GM19099 (cell line): ENCODE results near the gene NTRK1.
A peak's percentile ranks its signal among the peaks of the same experiment; 100 is the strongest.

ENCODE experiments used
- POLR2A ChIP-seq: IDR thresholded peaks from 3 replicates; pipeline ENCODE4 v1.6.1; 2011; ENCODE audit warnings: low read depth; ENCODE audit not compliant: insufficient read length; ENCODE audit errors: extremely low read depth

The NTRK1 gene

GRCh38 chr1:156860628-156861423, at the start of gene NTRK1:
TSS of gene NTRK1 (plus strand) at chr1:156860865. CDS start at chr1:156860935, 70 bp downstream.
- TF ChIP-seq POLR2A = no peak

DNA sequence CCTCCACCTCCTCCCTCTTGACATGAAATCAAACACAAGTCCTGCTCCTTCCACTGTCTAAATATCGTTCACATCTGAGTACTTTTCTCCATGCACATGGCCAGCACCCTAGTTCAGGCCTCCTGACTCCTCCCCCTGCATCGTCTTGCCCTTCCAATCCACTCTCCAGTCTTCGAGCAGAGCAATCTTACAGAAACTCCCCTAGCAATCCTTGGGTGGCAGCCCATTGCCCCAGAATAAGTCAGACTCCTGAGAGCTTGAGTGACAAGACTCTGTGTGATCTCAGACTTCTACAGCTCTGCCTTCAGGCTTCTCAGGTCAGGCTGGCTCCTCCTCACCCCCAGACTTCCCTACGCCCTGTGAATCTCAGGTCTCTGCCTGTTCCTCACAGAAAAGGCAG, 49.5 kb upstream of the NTRK1 start:
- no peak for TF ChIP-seq POLR2A

GRCh38 chr1:156812293-156812990, 48.2 kb upstream of the NTRK1 start:
- no peak for TF ChIP-seq POLR2A

DNA sequence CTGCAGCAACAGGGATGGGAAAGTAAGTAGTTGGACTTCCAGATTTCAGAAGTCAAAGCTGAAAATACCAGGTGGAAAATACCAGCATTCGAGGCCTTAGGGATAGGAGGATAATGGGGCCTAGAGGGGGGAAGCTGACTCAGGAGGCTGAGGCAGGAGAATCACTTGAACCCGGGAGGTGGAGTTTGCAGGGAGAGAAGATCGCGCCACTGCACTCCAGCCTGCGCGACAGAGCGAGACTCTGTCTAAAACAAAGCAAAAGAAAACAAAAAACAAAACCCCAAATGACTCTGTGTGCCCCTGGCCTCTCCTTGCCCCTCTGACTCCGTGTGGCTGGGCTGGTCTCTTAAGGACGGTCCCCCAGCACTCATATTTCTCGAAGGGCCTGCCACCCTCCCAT, 47.4 kb upstream of the NTRK1 start:
- TF ChIP-seq POLR2A = no peak

GRCh38 chr1:156813750-156814570, 46.7 kb upstream of the NTRK1 start:
- no peak for TF ChIP-seq POLR2A

DNA sequence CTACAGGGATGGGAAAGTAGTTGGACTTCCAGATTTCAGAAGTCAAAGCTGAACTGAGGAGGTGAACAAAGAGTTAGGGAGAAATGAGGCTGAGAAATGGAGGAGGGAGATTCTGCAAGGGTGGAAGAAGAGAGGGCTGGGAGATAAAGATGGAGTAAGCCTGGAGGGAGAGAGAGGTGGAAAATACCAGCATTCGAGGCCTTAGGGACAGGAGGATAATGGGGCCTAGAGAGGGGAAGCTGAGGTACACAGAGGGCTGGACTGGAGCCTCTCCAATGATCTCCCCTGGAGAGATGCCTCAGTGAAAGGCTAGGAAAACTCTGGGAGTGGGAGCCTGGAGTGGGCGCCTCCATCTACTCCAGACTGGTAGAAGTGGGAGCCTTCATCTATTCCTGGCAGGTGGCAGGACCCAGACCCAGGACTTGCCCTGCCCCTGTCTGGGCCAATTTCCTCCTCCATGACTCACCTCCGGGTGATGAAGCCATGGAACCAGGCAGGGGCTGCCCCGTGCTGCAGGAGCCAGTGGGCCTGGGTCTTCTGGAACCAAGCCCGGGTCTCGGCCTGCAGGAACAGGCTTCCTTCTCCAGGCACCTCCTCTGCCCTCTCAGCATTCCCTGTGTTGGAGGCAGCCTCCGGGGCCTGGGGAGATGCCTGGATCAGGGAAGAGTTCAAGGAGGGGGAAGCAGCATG, 45.9 kb upstream of the NTRK1 start:
- no peak for TF ChIP-seq POLR2A

DNA sequence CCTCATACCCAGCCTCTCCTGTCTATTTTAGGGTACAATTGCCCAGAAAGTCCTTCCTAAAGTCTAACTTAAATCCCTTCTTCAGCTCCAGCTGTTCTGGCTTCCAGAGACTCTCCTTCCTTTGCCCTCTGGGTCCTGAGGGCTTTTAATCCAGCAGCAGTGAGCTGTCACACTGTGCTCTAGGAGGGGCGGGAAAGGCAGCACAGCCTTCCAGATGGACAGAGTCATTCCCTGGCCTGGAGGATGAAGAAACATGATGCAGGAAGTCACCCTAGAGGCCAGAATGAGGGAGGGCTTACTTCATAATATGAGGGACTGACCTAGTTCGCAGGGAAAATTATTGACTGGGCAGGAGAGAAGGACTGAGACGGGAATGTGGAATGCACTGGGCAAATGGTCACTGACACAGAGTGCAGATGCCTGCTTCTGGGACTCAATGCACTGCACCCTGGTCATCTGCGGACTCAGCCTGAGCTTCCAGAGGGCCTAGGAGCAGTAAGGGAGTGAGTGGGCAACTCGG, 45.3 kb upstream of the NTRK1 start:
- no peak for TF ChIP-seq POLR2A

- no peak for TF ChIP-seq POLR2A
Measured at GRCh38 chr1:156815961-156816422, 44.7 kb upstream of the NTRK1 start.

DNA sequence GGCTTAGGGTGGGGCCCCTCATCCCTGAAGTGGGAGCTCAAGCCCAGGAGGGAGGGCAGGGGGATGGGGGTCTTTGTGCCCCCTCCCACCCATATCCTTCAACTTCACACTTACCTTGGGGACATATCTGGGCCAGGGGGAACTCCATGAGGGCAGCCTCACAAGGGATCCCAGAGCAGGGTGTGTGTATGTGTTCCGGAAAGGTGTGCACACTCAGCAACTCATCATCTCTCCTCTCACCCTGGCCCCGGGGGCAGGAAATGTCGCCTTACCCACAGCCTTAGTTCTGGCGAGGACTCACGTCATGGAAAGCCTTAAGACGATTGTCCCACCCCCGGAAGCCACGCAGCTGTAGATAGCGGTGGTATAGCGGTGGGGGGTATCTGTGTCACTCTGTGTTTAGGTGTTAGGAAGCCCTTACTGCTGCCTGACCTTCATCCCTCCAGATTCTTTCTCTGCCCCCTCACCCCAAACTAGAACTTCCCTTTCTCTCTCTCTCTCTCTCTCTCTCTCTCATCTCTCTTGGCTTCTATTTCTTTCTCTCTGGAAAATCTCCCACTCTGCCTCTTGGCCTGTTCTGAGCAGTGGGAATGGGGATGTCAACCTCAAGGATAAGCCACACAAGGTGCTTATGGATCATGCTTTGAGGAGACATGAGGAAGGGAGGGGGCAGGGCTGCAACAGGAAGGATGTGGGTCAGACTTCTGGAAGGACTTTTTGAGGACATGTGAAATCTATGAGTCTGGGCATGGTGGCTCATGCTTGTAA, 43.9 kb upstream of the NTRK1 start, which contains the start of gene SH2D2A:
Gene SH2D2A (minus strand): TSS at position 288 of the 768 bp plus-strand sequence. CDS start 140 bp downstream, at position 148.
- peak; percentile 61 for TF ChIP-seq POLR2A

DNA sequence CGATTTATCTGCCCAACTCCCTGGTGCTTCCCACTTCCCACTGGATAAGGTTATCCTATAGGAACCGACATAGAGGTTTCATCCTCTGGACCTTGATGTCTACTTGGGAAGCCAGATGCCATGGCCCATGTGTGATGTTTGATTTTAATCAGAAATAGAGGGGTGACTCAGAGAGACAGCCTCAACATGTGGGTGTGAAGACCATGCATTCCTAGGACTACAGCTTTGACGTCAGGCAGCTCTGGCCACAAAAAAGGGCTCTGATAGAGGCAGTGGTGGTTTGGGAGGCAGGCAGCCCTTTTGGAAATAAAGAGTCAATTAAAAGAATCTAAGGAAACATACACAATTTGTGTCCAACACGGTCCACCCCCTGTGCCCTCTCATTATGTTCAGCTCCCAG, 38.9 kb upstream of the NTRK1 start:
- TF ChIP-seq POLR2A = no peak

GRCh38 chr1:156822680-156823079, 38.0 kb upstream of the NTRK1 start:
- no peak for TF ChIP-seq POLR2A

DNA sequence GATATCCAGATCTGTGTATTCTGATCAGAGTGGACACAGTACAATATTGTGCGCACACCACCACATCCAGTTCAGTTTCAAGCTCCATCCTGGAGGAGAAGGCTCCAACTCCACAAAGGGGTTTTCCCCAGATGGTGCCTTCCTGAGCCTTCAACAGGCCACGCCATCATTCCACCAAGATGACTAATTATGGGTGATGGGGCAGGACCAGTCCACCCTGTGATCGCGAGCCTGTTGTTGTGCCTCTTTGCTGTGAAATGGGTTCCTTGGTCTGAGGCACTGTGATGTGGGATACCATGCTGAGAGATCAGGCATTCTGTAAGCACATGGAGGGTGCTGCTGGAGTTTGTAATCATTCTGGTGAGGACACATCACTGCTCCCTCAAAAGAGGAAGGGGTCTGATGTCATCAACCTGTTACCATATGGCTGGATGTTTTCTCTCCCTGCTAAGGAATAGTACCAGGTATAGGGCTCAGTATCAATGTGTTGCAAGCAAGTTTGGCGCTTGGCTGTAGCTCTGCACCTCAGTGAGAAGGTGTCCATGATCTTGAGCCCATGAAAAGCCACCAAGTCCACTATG, 37.4 kb upstream of the NTRK1 start:
- TF ChIP-seq POLR2A = no peak

- TF ChIP-seq POLR2A = no peak
Measured at GRCh38 chr1:156826630-156827029, 34.0 kb upstream of the NTRK1 start.

- no peak for TF ChIP-seq POLR2A
Measured at GRCh38 chr1:156828400-156829124, 32.1 kb upstream of the NTRK1 start.
